ENCODE data around the gene RND2.

RND2 gene

DNA sequence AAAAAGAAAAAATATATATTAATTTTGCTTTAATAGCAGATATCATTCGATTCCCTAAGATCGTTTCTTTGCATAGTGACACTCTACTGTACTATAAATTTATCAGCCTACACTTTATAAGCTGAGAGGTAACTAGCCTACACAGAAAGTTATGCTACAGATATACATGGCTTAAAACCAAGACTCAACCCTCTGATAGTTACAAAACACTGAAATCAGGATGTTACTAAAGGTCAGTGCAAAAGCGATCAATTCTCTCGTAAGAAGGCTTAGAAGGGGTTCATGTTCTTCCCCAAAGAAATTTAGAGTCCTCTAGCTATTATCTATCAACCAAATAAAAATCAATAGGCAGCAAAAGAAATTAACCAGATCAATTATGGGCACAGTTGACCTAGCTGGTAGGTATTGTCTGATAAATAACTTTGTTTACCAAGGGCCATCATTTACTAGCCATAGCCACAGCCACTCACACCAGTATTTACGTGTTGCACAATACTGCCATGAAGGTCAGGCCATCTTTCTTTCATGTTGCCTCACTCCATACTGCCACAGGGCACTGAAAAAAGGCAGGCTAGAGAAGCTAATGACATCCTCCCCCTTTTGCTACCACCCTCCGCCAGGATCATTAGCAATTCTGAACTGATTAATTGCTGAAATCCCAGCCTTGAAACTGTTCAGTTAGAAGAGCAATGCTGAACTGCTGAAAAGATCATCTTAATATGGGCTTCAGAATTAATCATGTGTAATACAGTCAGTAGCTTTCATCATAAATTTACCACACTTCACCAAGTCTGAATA, 43.7 kb downstream of the RND2 start:
- Histone ChIP-seq H3K4me1 (ENCODE audit: insufficient read depth, low read length) (no peaks in the 10 kb centered on the region), H3K4me3 (ENCODE audit: low read depth in 1 of 2, low read length in 2 of 2) (no peak overlapping the region), H3K27me3 (ENCODE audit: control insufficient read depth in 1 of 2, insufficient read depth in 2 of 2, low read length in 2 of 2) (no peaks in the 10 kb centered on the region), H3K27ac (ENCODE audit: low read depth, low read length) (no peak overlapping the region), H3K36me3 (ENCODE audit: insufficient read depth, low read length) (no peaks in the 10 kb centered on the region), H3K9ac (ENCODE audit: low read length) (no peak overlapping the region), H3K9me3 (ENCODE audit: low read length) (no peaks in the 10 kb centered on the region)

DNA sequence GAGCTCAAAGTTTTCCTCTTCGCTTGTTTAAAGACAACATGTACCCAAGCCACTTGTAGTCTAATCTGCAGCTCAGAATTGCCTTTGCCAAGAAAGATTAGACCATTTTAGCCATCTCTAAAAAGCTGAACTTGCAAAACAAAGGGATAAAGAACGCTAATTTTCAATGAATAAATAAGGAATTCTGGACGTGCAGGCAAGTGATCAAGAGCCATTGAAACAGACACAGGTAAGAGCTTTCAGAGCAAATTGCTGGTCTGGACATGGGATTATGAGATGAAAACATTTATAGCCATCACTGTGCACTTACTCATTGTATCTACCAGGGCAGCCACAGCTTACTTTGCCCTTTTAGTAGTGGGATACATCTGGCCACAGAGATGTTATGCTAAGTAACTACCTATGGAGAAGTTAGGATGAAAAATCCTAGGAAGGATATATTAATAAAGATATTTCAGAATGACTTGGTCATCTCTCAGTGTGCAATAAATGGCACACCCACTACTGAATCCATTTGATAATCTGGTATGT, 44.4 kb downstream of the RND2 start:
- Histone ChIP-seq H3K4me3 (ENCODE audit: low read depth in 1 of 2, low read length in 2 of 2) (no peak overlapping the region), H3K27me3 (ENCODE audit: control insufficient read depth in 1 of 2, insufficient read depth in 2 of 2, low read length in 2 of 2) (no peaks in the 10 kb centered on the region), H3K36me3 (ENCODE audit: insufficient read depth, low read length) (no peaks in the 10 kb centered on the region), H3K27ac (ENCODE audit: low read depth, low read length) (no peak overlapping the region), H3K9ac (ENCODE audit: low read length) (no peak overlapping the region), H3K4me1 (ENCODE audit: insufficient read depth, low read length) (no peaks in the 10 kb centered on the region), H3K9me3 (ENCODE audit: low read length) (no peaks in the 10 kb centered on the region)

- no peaks in the 10 kb centered on the region for H3K36me3 ChIP-seq (ENCODE audit: insufficient read depth, low read length)
- no peak overlapping the region for H3K4me3 ChIP-seq (ENCODE audit: low read depth in 1 of 2, low read length in 2 of 2)
Measured at GRCh38 chr17:43070257-43070656, 45.2 kb downstream of the RND2 start.

GRCh38 chr17:43070872-43071271, 45.8 kb downstream of the RND2 start:
- Histone ChIP-seq H3K27me3 (ENCODE audit: control insufficient read depth in 1 of 2, insufficient read depth in 2 of 2, low read length in 2 of 2) (no peaks in the 10 kb centered on the region), H3K4me1 (ENCODE audit: insufficient read depth, low read length) (no peaks in the 10 kb centered on the region), H3K27ac (ENCODE audit: low read depth, low read length) (no peak overlapping the region), H3K9ac (ENCODE audit: low read length) (no peak overlapping the region), H3K36me3 (ENCODE audit: insufficient read depth, low read length) (no peaks in the 10 kb centered on the region), H3K4me3 (ENCODE audit: low read depth in 1 of 2, low read length in 2 of 2) (no peak overlapping the region), H3K9me3 (ENCODE audit: low read length) (no peaks in the 10 kb centered on the region)

More at GRCh38 chr17:43070257-43070656, 45.2 kb downstream of the RND2 start:
- H3K9ac ChIP-seq (ENCODE audit: low read length), result no peak overlapping the region
- H3K27ac ChIP-seq (ENCODE audit: low read depth, low read length), result no peak overlapping the region
- H3K27me3 ChIP-seq (ENCODE audit: control insufficient read depth in 1 of 2, insufficient read depth in 2 of 2, low read length in 2 of 2), result no peaks in the 10 kb centered on the region
- no peaks in the 10 kb centered on the region for H3K9me3 ChIP-seq (ENCODE audit: low read length)
- H3K4me1 ChIP-seq (ENCODE audit: insufficient read depth, low read length), result no peaks in the 10 kb centered on the region

DNA sequence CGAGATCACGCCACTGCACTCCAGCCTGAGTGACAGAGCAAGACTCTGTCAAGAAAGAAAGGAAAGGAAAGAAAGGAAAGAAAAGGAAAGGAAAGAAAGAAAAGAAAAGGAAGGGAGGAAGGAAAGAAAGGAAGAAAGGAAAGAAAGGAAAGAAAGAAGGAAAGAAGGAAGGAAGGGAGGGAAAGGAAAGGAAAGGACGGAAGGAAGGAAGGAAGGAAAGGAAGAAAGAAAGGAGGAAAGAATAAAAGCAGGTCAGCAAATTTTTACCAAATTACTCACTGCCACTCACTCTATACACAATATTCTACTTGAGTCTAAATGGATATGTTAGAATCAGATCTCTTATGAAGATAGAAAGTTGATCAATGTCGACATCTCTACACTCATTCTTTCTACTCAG, 49.8 kb downstream of the RND2 start:
- no peaks in the 10 kb centered on the region for H3K27me3 ChIP-seq (ENCODE audit: control insufficient read depth in 1 of 2, insufficient read depth in 2 of 2, low read length in 2 of 2)
- no peak overlapping the region for H3K9ac ChIP-seq (ENCODE audit: low read length)
- no peaks in the 10 kb centered on the region for H3K9me3 ChIP-seq (ENCODE audit: low read length)
- H3K27ac ChIP-seq (ENCODE audit: low read depth, low read length), result no peak overlapping the region
- H3K4me1 ChIP-seq (ENCODE audit: insufficient read depth, low read length), result no peaks in the 10 kb centered on the region
- no peaks in the 10 kb centered on the region for H3K36me3 ChIP-seq (ENCODE audit: insufficient read depth, low read length)
- no peak overlapping the region for H3K4me3 ChIP-seq (ENCODE audit: low read depth in 1 of 2, low read length in 2 of 2)

DNA sequence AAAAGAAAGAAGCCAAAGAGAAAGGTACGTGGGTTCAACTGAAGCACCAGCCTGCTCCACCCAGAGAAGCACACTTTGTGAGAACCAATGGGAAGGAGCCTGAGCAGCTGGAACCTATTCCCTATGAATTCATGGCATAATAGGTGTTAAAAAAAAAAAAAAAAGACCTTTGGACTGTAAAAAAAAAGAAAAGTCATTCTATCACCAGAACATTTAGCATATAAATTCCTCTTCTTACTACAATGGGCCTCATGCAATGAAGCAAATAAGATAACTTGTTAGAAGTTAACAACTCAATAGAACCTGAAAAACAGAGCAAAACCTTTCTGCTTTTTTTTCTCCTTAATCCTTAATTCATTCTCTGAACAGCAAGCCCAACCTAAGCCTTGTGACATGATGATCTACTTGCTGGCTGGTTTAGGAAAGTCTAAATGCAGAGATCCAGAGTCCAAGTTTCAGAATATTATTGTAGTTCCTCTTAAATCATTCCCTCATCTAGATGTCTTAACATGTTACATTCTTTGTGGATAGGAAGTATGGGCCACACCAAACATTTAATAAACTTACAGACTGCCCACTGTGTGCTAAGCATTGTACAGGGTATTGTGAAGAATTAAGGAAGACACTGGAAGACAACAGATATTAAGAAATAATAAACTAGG, 54.7 kb downstream of the RND2 start:
- no peaks in the 10 kb centered on the region for H3K4me1 ChIP-seq (ENCODE audit: insufficient read depth, low read length)
- no peak overlapping the region for H3K4me3 ChIP-seq (ENCODE audit: low read depth in 1 of 2, low read length in 2 of 2)
- H3K27me3 ChIP-seq (ENCODE audit: control insufficient read depth in 1 of 2, insufficient read depth in 2 of 2, low read length in 2 of 2), result no peaks in the 10 kb centered on the region
- H3K36me3 ChIP-seq (ENCODE audit: insufficient read depth, low read length), result peaks cover 9% of the 10 kb centered on the region
- no peak overlapping the region for H3K9ac ChIP-seq (ENCODE audit: low read length)
- H3K27ac ChIP-seq (ENCODE audit: low read depth, low read length), result no peak overlapping the region
- H3K9me3 ChIP-seq (ENCODE audit: low read length), result no peaks in the 10 kb centered on the region

All from muscle layer of colon (tissue), 2 donors.